Esophagus muscularis mucosa (tissue), 3 donors: ENCODE data around the gene ATF4.

Experiments used
- CTCF ChIP-seq, 3 experiments: fragments of 200-600 bp in 2 of 3; fragments of 450-650 bp in 1 of 3; sonication (generic) in 2 of 3; IDR thresholded peaks; one replicate each; pipeline ENCODE4 v1.5.1; 2017 to 2019; ENCODE audit warnings: antibody characterized with exemption in 3 of 3, mild to moderate bottlenecking in 2 of 3, moderate library complexity in 1 of 3
- POLR2A ChIP-seq: fragments of 450-650 bp; IDR thresholded peaks from one replicate; pipeline ENCODE4 v1.6.1; 2017; ENCODE audit warnings: antibody characterized with exemption, moderate library complexity, mild to moderate bottlenecking, low read depth
- POLR2AphosphoS5 ChIP-seq, 2 donors: sonication (generic); formaldehyde crosslinking; IDR thresholded peaks; one replicate each; pipeline ENCODE4 v1.6.1; 2017; ENCODE audit warnings: antibody characterized with exemption in 2 of 2

- no peak for TF ChIP-seq POLR2A
- no peak for TF ChIP-seq CTCF (IDR thresholded peaks at IDR 0.05)
- no peak for TF ChIP-seq POLR2AphosphoS5 (IDR thresholded peaks at IDR 0.05)
Observed at GRCh38 chr22:39526736-39527171, 6.4 kb downstream of the ATF4 start.
